ENCODE results near the gene MLN.

GRCh38 chr6:33750244-33750991, 53.4 kb downstream of the MLN start:
- TF ChIP-seq CTCF (IDR thresholded peaks at IDR 0.05; ENCODE audit: extremely low read depth in 1 of 2, insufficient read depth in 1 of 2, low read depth in 1 of 2, low read length in 2 of 2) (no peak), EZH2 (IDR thresholded peaks at IDR 0.05; ENCODE audit: borderline replicate concordance, low read depth, low read length, severe bottlenecking) (no peak)
